K562 (cell line): ENCODE data around the gene PYROXD2. TPM values are rescaled to one million over a fixed set of nuclear protein-coding genes. Genes with fewer than 3 reads are reported as not detected.

Experiments used
- ARNT ChIP-seq, 2 experiments: fragments of 450-650 bp; IDR thresholded peaks; 2 replicates each; pipeline ENCODE4 v1.6.1; 2016; ENCODE audit warnings: mild to moderate bottlenecking in 1 of 2
- BCL6 ChIP-seq: fragments of 250-450 bp; sonication (Bioruptor Pico); IDR thresholded peaks from 2 replicates; pipeline ENCODE4 v1.4.0; 2020
- DNMT1 ChIP-seq: fragments of 450-650 bp; IDR thresholded peaks from 2 replicates; pipeline ENCODE4 v1.6.1; 2016; ENCODE audit warnings: antibody characterized with exemption, mild to moderate bottlenecking
- ELF4 ChIP-seq: fragments of 450-650 bp; formaldehyde crosslinking; IDR thresholded peaks from 2 replicates; pipeline ENCODE4 v1.4.0; 2022; ENCODE audit warnings: missing genetic modification characterization
- HLTF ChIP-seq: fragments of 450-650 bp; IDR thresholded peaks from 2 replicates; pipeline ENCODE4 v1.6.1; 2016
- JUNB ChIP-seq: fragments of 450-650 bp; formaldehyde crosslinking; conservative IDR thresholded peaks from 2 replicates; pipeline ENCODE4 v1.4.0; 2020; ENCODE audit warnings: mild to moderate bottlenecking
- KAT7 ChIP-seq: sonication (generic); formaldehyde crosslinking; IDR thresholded peaks from 2 replicates; pipeline ENCODE4 v1.8.0; 2022; ENCODE audit warnings: missing genetic modification reagents, mild to moderate bottlenecking, borderline replicate concordance
- KAT8 ChIP-seq: fragments of 450-650 bp; IDR thresholded peaks from 2 replicates; pipeline ENCODE4 v1.6.1; 2016; ENCODE audit warnings: low read depth, mild to moderate bottlenecking
- NR4A1 ChIP-seq, 2 experiments: fragments of 250-450 bp in 1 of 2; fragments of 450-650 bp in 1 of 2; sonication (Bioruptor Pico) in 1 of 2; IDR thresholded peaks; 2 replicates each; pipeline versions ENCODE4 v1.4.0 to v1.6.1; 2016 to 2020; ENCODE audit warnings: mild to moderate bottlenecking in 2 of 2, missing compliant biosample characterization in 1 of 2, missing genetic modification characterization in 1 of 2, moderate library complexity in 1 of 2
- PML ChIP-seq: IDR thresholded peaks from 2 replicates; pipeline ENCODE4 v1.6.1; 2012; ENCODE audit warnings: low read length, inconsistent platforms
- POLR2H ChIP-seq: IDR thresholded peaks from 2 replicates; pipeline ENCODE4 v1.6.1; 2016; ENCODE audit warnings: missing genetic modification characterization, low read depth, mild to moderate bottlenecking, control low read depth, missing compliant biosample characterization, moderate library complexity
- PTBP1 ChIP-seq: fragments of 200-400 bp; formaldehyde crosslinking; IDR thresholded peaks from 2 replicates; pipeline ENCODE4 v1.6.1; 2017; ENCODE audit warnings: low read depth, low read length
- RBM22 ChIP-seq: fragments of 200-400 bp; formaldehyde crosslinking; IDR thresholded peaks from 2 replicates; pipeline ENCODE4 v1.6.1; 2018; ENCODE audit warnings: low read length, low read depth; ENCODE audit not compliant: poor library complexity, severe bottlenecking
- SETDB1 ChIP-seq: IDR thresholded peaks from one replicate; pipeline ENCODE4 v1.6.1; 2012; ENCODE audit warnings: low read length, control low read depth, inconsistent platforms
- TSC22D4 ChIP-seq: fragments of 450-650 bp; IDR thresholded peaks from 2 replicates; pipeline ENCODE4 v1.6.1; 2016; ENCODE audit warnings: missing genetic modification characterization, missing biosample characterization, control low read depth
- XRCC4 ChIP-seq: IDR thresholded peaks from one replicate; pipeline ENCODE4 v1.6.1; 2011; ENCODE audit not compliant: insufficient read depth, insufficient read length; ENCODE audit errors: extremely low read depth
- ZFX ChIP-seq: sonication (generic); formaldehyde crosslinking; IDR thresholded peaks from 2 replicates; pipeline ENCODE4 v1.8.0; 2022; ENCODE audit warnings: mild to moderate bottlenecking, missing genetic modification reagents, moderate library complexity
- ZNF232 ChIP-seq: sonication (generic); formaldehyde crosslinking; IDR thresholded peaks from 2 replicates; pipeline ENCODE4 v1.8.0; 2022; ENCODE audit warnings: mild to moderate bottlenecking, missing genetic modification reagents
- ZNF263 ChIP-seq: sonication (generic); formaldehyde crosslinking; IDR thresholded peaks from 2 replicates; pipeline ENCODE4 v1.8.0; 2022; ENCODE audit warnings: mild to moderate bottlenecking, missing genetic modification reagents, borderline replicate concordance
- ZNF311 ChIP-seq: fragments of 250-450 bp; sonication (Bioruptor Pico); IDR thresholded peaks from 2 replicates; pipeline ENCODE4 v1.4.0; 2020; ENCODE audit warnings: mild to moderate bottlenecking, moderate library complexity
- ZNF561 ChIP-seq: fragments of 450-650 bp; formaldehyde crosslinking; conservative IDR thresholded peaks from 2 replicates; pipeline ENCODE4 v1.4.0; 2020; ENCODE audit warnings: mild to moderate bottlenecking, moderate library complexity
- ZNF586 ChIP-seq: fragments of 450-650 bp; formaldehyde crosslinking; conservative IDR thresholded peaks from 2 replicates; pipeline ENCODE4 v1.4.0; 2020; ENCODE audit warnings: mild to moderate bottlenecking, moderate library complexity
- ZNF77 ChIP-seq: fragments of 250-450 bp; sonication (Bioruptor Pico); IDR thresholded peaks from 2 replicates; pipeline ENCODE4 v1.5.0; 2020
- ZNF780A ChIP-seq: fragments of 250-450 bp; sonication (Bioruptor Pico); IDR thresholded peaks from 2 replicates; pipeline ENCODE4 v1.5.0; 2021; ENCODE audit warnings: mild to moderate bottlenecking
- polyA plus RNA-seq, 8 experiments: library from polyadenylated mRNA; depleted of rRNA in 4 of 8; stranded (reverse) in 5 of 8; unstranded in 3 of 8; fragments of >200 nt; fragmentation: Nextera tagmentation in 2 of 8; fragmentation: Illumina TruSeq in 1 of 8; extraction: Ambion mirVana in 2 of 8; extraction: Trizol in 1 of 8; gene quantifications; 2 replicates each; pipeline versions ENCODE4 v1.2.1 to v1.2.3, GENCODE V29; 2011 to 2014; ENCODE audit warnings: inconsistent platforms in 1 of 8, missing spikeins in 1 of 8
- total RNA-seq, 7 experiments: library from RNA; depleted of rRNA in 6 of 7; stranded (reverse); fragments of >200 nt in 6 of 7; fragmentation: Illumina TruSeq in 2 of 7; extraction: Trizol in 2 of 7; gene quantifications; 2 replicates each; pipeline versions ENCODE4 v1.2.1 to v1.2.3, GENCODE V29; 2011 to 2021; ENCODE audit warnings: low replicate concordance in 1 of 7
- TF ChIP-seq, protein P1 (sequence below): fragments of 250-450 bp; sonication (Bioruptor Pico); IDR thresholded peaks from 2 replicates; pipeline ENCODE4 v1.6.1; 2021; ENCODE audit warnings: mild to moderate bottlenecking
- TF ChIP-seq, protein P2 (sequence below): fragments of 250-450 bp; sonication (Bioruptor Pico); IDR thresholded peaks from 2 replicates; pipeline ENCODE4 v1.5.0; 2021; ENCODE audit warnings: mild to moderate bottlenecking, moderate library complexity
- TF ChIP-seq, protein P3 (sequence below): sonication (generic); formaldehyde crosslinking; IDR thresholded peaks from 2 replicates; pipeline ENCODE4 v1.8.1; 2023; ENCODE audit warnings: mild to moderate bottlenecking, missing genetic modification reagents

PYROXD2 gene
- total and polyA plus RNA-seq, 9 of the 15 experiments (the other 6 are each of a cell fraction or from before 2014, with no cell fraction given) = 0.14 to 1.4 (median 0.58) TPM

DNA sequence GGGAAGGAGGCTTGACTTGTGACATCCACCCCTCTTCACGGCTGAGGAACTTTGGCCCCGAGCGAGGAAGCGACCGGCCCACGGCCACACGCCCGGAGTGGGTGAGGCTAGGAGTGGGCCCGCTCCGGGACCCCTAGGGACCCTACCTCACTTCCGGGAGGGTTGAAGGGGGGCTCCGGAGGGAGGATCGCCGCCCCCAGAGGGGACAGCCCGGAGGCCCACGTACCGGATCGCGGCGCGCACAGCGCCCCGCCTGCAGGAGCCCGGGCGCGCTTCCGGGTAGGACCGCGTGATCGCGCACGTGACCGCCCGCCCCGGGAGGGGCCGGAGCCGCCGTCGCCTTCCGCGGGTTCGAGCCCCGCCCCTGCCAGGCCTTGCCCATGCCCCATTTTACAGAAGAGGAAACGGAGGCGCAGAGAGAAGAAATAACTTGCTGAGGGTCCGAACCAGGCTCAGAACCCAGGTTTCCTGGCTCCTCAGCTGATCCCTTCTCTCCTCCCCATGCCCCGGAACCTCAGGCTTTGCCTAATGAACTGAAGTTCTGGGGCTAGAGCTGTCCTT is 31.8 kb upstream of the PYROXD2 start, which contains the start of gene HPS1 (continued):
- no peak for TF ChIP-seq DNMT1
- TF ChIP-seq ZFX = peak; percentile 64
- TF ChIP-seq BCL6 (CRISPR knock-in tag) = no peak
- no peak for TF ChIP-seq ZNF232
- no peak for TF ChIP-seq PML
- TF ChIP-seq POLR2H (tag) = no peak
- TF ChIP-seq ZNF586 (CRISPR knock-in tag) = no peak
- TF ChIP-seq RBM22 = no peak
- no peak for TF ChIP-seq KAT7 (CRISPR knock-in tag)
- 0 out of 2 replicates have a peak, but pooled peaks have one; percentile 28 for TF ChIP-seq PTBP1
- TF ChIP-seq XRCC4 = no peak
- TF ChIP-seq, protein P1, sequence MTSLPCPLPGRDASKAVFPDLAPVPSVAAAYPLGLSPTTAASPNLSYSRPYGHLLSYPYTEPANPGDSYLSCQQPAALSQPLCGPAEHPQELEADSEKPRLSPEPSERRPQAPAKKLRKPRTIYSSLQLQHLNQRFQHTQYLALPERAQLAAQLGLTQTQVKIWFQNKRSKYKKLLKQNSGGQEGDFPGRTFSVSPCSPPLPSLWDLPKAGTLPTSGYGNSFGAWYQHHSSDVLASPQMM (CRISPR knock-in tag) = no peak
- TF ChIP-seq ZNF561 = no peak
- no peak for TF ChIP-seq TSC22D4
- no peak for TF ChIP-seq ARNT (IDR thresholded peaks at IDR 0.05)
- TF ChIP-seq, protein P2, sequence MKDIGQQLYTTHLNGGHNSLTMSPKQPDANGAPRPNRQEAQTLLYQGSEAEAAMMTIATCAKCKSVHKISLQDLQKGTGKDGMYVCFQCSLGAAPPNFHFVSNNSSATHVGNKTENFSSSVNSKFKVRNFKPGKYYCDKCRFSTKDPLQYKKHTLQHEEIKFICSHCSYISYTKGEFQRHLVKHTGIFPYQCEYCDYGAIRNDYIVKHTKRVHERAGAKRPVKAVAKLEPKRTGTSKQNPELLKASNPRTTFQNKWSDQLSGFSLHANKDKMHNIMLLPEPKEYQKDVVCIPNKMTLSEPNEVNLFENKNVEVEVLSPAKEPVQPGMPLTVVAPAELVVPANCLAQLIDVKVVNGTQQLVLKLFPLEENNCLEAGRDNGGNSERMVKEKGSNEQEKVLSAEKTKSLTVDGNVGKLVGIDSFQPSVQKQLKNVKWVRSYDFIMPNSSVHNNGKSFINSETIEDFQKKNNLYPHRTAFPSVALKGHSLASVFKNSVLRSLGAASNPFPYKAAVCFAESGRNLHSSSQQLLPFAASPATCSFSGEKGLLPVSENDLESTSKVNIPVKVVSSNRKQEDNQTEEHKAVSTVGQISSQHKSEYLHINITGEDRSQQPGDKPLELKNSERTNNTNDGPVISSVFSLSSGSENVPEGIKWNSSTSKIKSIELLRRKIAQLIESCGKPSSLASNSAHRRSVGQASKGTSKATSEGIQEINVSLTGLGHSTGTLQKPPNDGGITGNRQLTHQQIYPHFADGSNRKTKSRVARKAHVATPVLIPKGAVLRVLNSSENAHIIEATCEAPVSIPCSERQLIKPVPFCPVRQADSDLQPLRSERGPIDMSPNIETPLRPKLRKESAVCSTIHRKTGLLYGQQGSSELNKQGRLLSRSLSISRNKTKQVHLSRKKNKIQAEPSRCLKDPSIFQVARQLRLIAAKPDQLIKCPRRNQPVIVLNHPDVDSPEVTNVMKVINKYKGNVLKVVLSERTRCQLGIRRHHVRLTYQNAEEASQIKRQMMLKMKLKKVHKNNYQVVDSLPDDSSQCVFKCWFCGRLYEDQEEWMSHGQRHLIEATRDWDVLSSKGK (CRISPR knock-in tag) = no peak
- no peak for TF ChIP-seq SETDB1
- TF ChIP-seq, protein P3, sequence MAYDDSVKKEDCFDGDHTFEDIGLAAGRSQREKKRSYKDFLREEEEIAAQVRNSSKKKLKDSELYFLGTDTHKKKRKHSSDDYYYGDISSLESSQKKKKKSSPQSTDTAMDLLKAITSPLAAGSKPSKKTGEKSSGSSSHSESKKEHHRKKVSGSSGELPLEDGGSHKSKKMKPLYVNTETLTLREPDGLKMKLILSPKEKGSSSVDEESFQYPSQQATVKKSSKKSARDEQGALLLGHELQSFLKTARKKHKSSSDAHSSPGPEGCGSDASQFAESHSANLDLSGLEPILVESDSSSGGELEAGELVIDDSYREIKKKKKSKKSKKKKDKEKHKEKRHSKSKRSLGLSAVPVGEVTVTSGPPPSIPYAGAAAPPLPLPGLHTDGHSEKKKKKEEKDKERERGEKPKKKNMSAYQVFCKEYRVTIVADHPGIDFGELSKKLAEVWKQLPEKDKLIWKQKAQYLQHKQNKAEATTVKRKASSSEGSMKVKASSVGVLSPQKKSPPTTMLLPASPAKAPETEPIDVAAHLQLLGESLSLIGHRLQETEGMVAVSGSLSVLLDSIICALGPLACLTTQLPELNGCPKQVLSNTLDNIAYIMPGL = no peak
- no peak for TF ChIP-seq HLTF
- TF ChIP-seq ELF4 (CRISPR knock-in tag) = no peak
- TF ChIP-seq ZNF77 (CRISPR knock-in tag) = no peak
- TF ChIP-seq NR4A1 (CRISPR knock-in tag; IDR thresholded peaks at IDR 0.05) = no peak
- TF ChIP-seq NR4A1 (tag; IDR thresholded peaks at IDR 0.05) = no peak
- no peak for TF ChIP-seq ZNF780A (CRISPR knock-in tag)
- TF ChIP-seq ZNF311 (CRISPR knock-in tag) = no peak
- TF ChIP-seq ZNF263 (CRISPR knock-in tag) = no peak
- no peak for TF ChIP-seq JUNB (CRISPR knock-in tag)
- TF ChIP-seq KAT8 = no peak
